HepG2 (cell line): ENCODE results near the gene CAPN13. TPM values are rescaled to one million over a fixed set of nuclear protein-coding genes. Genes with fewer than 3 reads are reported as not detected.

Experiments
- EP300 ChIP-seq, 3 experiments: sonication (generic) in 1 of 3; formaldehyde crosslinking in 1 of 3; IDR thresholded peaks; 2 replicates each; pipeline versions ENCODE4 v1.5.1 to v1.6.1; 2011 to 2020; ENCODE audit warnings: low read depth in 2 of 3, low read length in 2 of 3, borderline replicate concordance in 1 of 3, improper control_type of control experiment in 1 of 3, mild to moderate bottlenecking in 1 of 3, missing genetic modification reagents in 1 of 3, moderate library complexity in 1 of 3
- FOXA3 ChIP-seq: IDR thresholded peaks from 2 replicates; pipeline ENCODE4 v1.6.1; 2016; ENCODE audit warnings: missing genetic modification reagents, missing compliant biosample characterization
- GABPA ChIP-seq, 2 experiments: IDR thresholded peaks; 2 replicates each; pipeline ENCODE4 v1.6.1; 2011 to 2016; ENCODE audit warnings: low read depth in 2 of 2, low read length in 1 of 2, missing biosample characterization in 1 of 2, missing genetic modification characterization in 1 of 2
- HNRNPLL ChIP-seq: fragments of 200-400 bp; formaldehyde crosslinking; IDR thresholded peaks from 2 replicates; pipeline ENCODE4 v1.6.1; 2017; ENCODE audit warnings: mild to moderate bottlenecking, low read depth, low read length; ENCODE audit not compliant: poor library complexity, severe bottlenecking
- ISL2 ChIP-seq: sonication (generic); formaldehyde crosslinking; IDR thresholded peaks from 2 replicates; pipeline ENCODE4 v1.5.0; 2020; ENCODE audit warnings: missing genetic modification reagents
- TCF12 ChIP-seq, 2 experiments: fragments of 450-650 bp in 1 of 2; sonication (generic) in 1 of 2; formaldehyde crosslinking in 1 of 2; IDR thresholded peaks; 2 replicates each; pipeline versions ENCODE4 v1.6.1 to v1.8.0; 2017 to 2022; ENCODE audit warnings: antibody characterized with exemption in 1 of 2, mild to moderate bottlenecking in 1 of 2, missing genetic modification reagents in 1 of 2, moderate library complexity in 1 of 2
- ZFP37 ChIP-seq: sonication (generic); formaldehyde crosslinking; IDR thresholded peaks from 2 replicates; pipeline ENCODE4 v1.4.0; 2020; ENCODE audit warnings: missing genetic modification reagents, borderline replicate concordance
- ZMYM4 ChIP-seq: sonication (generic); formaldehyde crosslinking; IDR thresholded peaks from 2 replicates; pipeline ENCODE4 v1.8.1; 2023; ENCODE audit warnings: mild to moderate bottlenecking, missing genetic modification reagents
- ZNF12 ChIP-seq: sonication (generic); formaldehyde crosslinking; IDR thresholded peaks from 2 replicates; pipeline ENCODE4 v1.5.0; 2020; ENCODE audit warnings: missing genetic modification reagents
- polyA plus RNA-seq, 8 experiments: library from polyadenylated mRNA; depleted of rRNA in 3 of 8; stranded (reverse) in 7 of 8; unstranded in 1 of 8; fragments of >200 nt; fragmentation: Illumina TruSeq in 4 of 8; extraction: Trizol in 4 of 8; gene quantifications; 2 replicates each; pipeline versions ENCODE4 v1.2.1 to v1.2.3, GENCODE V29; 2011 to 2016; ENCODE audit warnings: low read depth in 4 of 8, missing spikeins in 1 of 8, mixed read lengths in 1 of 8; ENCODE audit not compliant: insufficient read depth in 1 of 8
- total RNA-seq, 5 experiments: library from RNA; depleted of rRNA; stranded (reverse); fragments of >200 nt; fragmentation: Illumina TruSeq; extraction: Trizol; gene quantifications; 2 replicates each; pipeline ENCODE4 v1.2.3, GENCODE V29; 2016; ENCODE audit warnings: low read depth in 1 of 5
- TF ChIP-seq, protein P1 (sequence below): sonication (generic); formaldehyde crosslinking; IDR thresholded peaks from 2 replicates; pipeline ENCODE4 v1.4.0; 2020; ENCODE audit warnings: missing genetic modification reagents
- TF ChIP-seq, protein P2 (sequence below): IDR thresholded peaks from 2 replicates; pipeline ENCODE4 v1.6.1; 2018; ENCODE audit warnings: missing genetic modification reagents
- TF ChIP-seq, protein P3 (sequence below): IDR thresholded peaks from 2 replicates; pipeline ENCODE4 v1.4.0; 2020; ENCODE audit warnings: mild to moderate bottlenecking, missing genetic modification reagents
- TF ChIP-seq, protein P4 (sequence below): sonication (generic); formaldehyde crosslinking; IDR thresholded peaks from 2 replicates; pipeline ENCODE4 v1.8.1; 2023; ENCODE audit warnings: mild to moderate bottlenecking, missing genetic modification reagents, borderline replicate concordance
- TF ChIP-seq, protein P5 (sequence below): IDR thresholded peaks from 2 replicates; pipeline ENCODE4 v1.6.1; 2012; ENCODE audit warnings: low read depth, low read length, improper control_type of control experiment
- TF ChIP-seq, protein P6 (sequence below): IDR thresholded peaks from 2 replicates; pipeline ENCODE4 v1.6.1; 2016; ENCODE audit warnings: missing biosample characterization, missing genetic modification reagents, low read depth

The CAPN13 gene
- total and polyA plus RNA-seq, 2 of the 13 experiments (the other 11 are each of a cell fraction or from before 2014, with no cell fraction given) = not detected

DNA sequence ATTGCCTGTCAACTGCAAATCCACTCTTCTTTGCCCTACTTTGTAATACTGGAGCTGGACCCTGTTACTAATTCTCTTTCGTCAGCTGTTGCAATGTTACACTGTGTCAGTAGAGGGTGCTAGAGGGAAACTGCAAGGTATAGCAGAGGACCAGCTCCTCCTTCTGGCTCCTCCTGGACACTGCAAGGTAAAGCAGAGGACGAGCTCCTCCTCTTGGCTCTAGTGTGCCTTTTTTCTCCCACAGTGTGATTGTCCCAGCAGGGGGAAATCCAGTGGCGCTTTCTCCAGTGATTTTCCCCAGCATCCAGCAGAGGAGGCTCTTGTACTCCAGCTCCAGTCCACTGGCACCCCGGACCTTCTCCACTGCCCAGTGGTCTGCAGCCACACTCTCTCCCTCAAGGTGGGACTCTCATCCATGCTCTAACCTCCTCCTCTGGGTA lies 95.6 kb downstream of the CAPN13 start (continued):
- TF ChIP-seq, protein P1, sequence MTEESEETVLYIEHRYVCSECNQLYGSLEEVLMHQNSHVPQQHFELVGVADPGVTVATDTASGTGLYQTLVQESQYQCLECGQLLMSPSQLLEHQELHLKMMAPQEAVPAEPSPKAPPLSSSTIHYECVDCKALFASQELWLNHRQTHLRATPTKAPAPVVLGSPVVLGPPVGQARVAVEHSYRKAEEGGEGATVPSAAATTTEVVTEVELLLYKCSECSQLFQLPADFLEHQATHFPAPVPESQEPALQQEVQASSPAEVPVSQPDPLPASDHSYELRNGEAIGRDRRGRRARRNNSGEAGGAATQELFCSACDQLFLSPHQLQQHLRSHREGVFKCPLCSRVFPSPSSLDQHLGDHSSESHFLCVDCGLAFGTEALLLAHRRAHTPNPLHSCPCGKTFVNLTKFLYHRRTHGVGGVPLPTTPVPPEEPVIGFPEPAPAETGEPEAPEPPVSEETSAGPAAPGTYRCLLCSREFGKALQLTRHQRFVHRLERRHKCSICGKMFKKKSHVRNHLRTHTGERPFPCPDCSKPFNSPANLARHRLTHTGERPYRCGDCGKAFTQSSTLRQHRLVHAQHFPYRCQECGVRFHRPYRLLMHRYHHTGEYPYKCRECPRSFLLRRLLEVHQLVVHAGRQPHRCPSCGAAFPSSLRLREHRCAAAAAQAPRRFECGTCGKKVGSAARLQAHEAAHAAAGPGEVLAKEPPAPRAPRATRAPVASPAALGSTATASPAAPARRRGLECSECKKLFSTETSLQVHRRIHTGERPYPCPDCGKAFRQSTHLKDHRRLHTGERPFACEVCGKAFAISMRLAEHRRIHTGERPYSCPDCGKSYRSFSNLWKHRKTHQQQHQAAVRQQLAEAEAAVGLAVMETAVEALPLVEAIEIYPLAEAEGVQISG (CRISPR knock-in tag) = peak; percentile 77
- TF ChIP-seq, protein P2, sequence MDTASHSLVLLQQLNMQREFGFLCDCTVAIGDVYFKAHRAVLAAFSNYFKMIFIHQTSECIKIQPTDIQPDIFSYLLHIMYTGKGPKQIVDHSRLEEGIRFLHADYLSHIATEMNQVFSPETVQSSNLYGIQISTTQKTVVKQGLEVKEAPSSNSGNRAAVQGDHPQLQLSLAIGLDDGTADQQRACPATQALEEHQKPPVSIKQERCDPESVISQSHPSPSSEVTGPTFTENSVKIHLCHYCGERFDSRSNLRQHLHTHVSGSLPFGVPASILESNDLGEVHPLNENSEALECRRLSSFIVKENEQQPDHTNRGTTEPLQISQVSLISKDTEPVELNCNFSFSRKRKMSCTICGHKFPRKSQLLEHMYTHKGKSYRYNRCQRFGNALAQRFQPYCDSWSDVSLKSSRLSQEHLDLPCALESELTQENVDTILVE (CRISPR knock-in tag) = 0 out of 2 replicates have a peak, but pooled peaks have one; percentile 28
- TF ChIP-seq, protein P3, sequence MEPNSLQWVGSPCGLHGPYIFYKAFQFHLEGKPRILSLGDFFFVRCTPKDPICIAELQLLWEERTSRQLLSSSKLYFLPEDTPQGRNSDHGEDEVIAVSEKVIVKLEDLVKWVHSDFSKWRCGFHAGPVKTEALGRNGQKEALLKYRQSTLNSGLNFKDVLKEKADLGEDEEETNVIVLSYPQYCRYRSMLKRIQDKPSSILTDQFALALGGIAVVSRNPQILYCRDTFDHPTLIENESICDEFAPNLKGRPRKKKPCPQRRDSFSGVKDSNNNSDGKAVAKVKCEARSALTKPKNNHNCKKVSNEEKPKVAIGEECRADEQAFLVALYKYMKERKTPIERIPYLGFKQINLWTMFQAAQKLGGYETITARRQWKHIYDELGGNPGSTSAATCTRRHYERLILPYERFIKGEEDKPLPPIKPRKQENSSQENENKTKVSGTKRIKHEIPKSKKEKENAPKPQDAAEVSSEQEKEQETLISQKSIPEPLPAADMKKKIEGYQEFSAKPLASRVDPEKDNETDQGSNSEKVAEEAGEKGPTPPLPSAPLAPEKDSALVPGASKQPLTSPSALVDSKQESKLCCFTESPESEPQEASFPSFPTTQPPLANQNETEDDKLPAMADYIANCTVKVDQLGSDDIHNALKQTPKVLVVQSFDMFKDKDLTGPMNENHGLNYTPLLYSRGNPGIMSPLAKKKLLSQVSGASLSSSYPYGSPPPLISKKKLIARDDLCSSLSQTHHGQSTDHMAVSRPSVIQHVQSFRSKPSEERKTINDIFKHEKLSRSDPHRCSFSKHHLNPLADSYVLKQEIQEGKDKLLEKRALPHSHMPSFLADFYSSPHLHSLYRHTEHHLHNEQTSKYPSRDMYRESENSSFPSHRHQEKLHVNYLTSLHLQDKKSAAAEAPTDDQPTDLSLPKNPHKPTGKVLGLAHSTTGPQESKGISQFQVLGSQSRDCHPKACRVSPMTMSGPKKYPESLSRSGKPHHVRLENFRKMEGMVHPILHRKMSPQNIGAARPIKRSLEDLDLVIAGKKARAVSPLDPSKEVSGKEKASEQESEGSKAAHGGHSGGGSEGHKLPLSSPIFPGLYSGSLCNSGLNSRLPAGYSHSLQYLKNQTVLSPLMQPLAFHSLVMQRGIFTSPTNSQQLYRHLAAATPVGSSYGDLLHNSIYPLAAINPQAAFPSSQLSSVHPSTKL (CRISPR knock-in tag) = peak; percentile 58
- TF ChIP-seq ZNF12 (CRISPR knock-in tag) (0 out of 2 replicates have a peak, but pooled peaks have one; percentile 39), EP300 (IDR thresholded peaks at IDR 0.05; ENCODE audit: low read depth in 2 of 2, low read length in 2 of 2) (0 out of 4 replicates have a peak, but pooled peaks of 1 of the 2 experiments have one; percentile 12), EP300 (CRISPR knock-in tag; IDR thresholded peaks at IDR 0.05; ENCODE audit: borderline replicate concordance) (no peak), ISL2 (CRISPR knock-in tag) (peak; percentile 40; the same call in 1 of the 2 replicates), HNRNPLL (no peak), FOXA3 (CRISPR knock-in tag) (peak; percentile 78), TCF12 (IDR thresholded peaks at IDR 0.05) (no peak), TCF12 (CRISPR knock-in tag; IDR thresholded peaks at IDR 0.05) (no peak), GABPA (IDR thresholded peaks at IDR 0.05; ENCODE audit: low read depth, low read length) (no peak), GABPA (CRISPR knock-in tag; IDR thresholded peaks at IDR 0.05; ENCODE audit: low read depth) (peak; percentile 31; the same call in 1 of the 2 replicates), ZMYM4 (CRISPR knock-in tag) (peak; percentile 89), ZFP37 (CRISPR knock-in tag) (no peak)
- TF ChIP-seq, protein P4, sequence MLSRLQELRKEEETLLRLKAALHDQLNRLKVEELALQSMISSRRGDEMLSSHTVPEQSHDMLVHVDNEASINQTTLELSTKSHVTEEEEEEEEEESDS (CRISPR knock-in tag) = peak; percentile 43; the same call in 1 of the 2 replicates
- TF ChIP-seq, protein P5, sequence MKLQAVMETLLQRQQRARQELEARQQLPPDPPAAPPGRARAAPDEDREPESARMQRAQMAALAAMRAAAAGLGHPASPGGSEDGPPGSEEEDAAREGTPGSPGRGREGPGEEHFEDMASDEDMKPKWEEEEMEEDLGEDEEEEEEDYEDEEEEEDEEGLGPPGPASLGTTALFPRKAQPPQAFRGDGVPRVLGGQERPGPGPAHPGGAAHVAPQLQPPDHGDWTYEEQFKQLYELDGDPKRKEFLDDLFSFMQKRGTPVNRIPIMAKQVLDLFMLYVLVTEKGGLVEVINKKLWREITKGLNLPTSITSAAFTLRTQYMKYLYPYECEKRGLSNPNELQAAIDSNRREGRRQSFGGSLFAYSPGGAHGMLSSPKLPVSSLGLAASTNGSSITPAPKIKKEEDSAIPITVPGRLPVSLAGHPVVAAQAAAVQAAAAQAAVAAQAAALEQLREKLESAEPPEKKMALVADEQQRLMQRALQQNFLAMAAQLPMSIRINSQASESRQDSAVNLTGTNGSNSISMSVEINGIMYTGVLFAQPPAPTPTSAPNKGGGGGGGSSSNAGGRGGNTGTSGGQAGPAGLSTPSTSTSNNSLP = peak; percentile 77
- TF ChIP-seq, protein P6, sequence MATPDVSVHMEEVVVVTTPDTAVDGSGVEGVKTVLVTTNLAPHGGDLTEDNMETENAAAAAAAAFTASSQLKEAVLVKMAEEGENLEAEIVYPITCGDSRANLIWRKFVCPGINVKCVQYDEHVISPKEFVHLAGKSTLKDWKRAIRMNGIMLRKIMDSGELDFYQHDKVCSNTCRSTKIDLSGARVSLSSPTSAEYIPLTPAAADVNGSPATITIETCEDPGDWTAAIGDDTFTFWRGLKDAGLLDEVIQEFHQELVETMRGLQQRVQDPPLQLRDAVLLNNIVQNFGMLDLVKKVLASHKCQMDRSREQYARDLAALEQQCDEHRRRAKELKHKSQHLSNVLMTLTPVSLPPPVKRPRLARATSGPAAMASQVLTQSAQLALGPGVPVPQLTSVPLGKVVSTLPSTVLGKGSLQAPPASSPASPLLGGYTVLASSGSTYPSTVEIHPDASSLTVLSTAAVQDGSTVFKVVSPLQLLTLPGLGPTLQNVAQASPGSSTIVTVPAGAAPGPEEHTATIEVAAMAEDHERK = no peak
